Breast epithelium (tissue), 3 donors: ENCODE results near the gene CENPO.

Experiments used
- CTCF ChIP-seq, 3 donors: fragments of 450-650 bp; IDR thresholded peaks; one replicate each; pipeline ENCODE4 v1.5.1; 2016 to 2017; ENCODE audit warnings: antibody characterized with exemption in 3 of 3, mild to moderate bottlenecking in 3 of 3, moderate library complexity in 3 of 3
- POLR2A ChIP-seq: fragments of 450-650 bp; IDR thresholded peaks from one replicate; pipeline ENCODE4 v1.6.1; 2016; ENCODE audit warnings: antibody characterized with exemption, mild to moderate bottlenecking, moderate library complexity
- POLR2AphosphoS5 ChIP-seq, 3 donors: sonication (generic); formaldehyde crosslinking; IDR thresholded peaks; one replicate each; pipeline ENCODE4 v1.6.1; 2017; ENCODE audit warnings: antibody characterized with exemption in 3 of 3

GRCh38 chr2:24779116-24779515, 14.1 kb upstream of the CENPO start:
- no peak for TF ChIP-seq POLR2A
- TF ChIP-seq CTCF (IDR thresholded peaks at IDR 0.05), result no peak
- TF ChIP-seq POLR2AphosphoS5 (IDR thresholded peaks at IDR 0.05), result no peak
